HL-60 (cell line): ENCODE measurements around the gene NMNAT2.

Experiments
- GABPA ChIP-seq: IDR thresholded peaks from 2 replicates; pipeline ENCODE4 v1.6.1; 2012; ENCODE audit warnings: low read depth
- POLR2AphosphoS5 ChIP-seq: IDR thresholded peaks from 2 replicates; pipeline ENCODE4 v1.6.1; 2012; ENCODE audit warnings: low read depth
- TF ChIP-seq, protein P1 (sequence below): IDR thresholded peaks from one replicate; pipeline ENCODE4 v1.5.1; 2011; ENCODE audit warnings: low read length, control low read depth, inconsistent platforms; ENCODE audit not compliant: insufficient read depth

DNA sequence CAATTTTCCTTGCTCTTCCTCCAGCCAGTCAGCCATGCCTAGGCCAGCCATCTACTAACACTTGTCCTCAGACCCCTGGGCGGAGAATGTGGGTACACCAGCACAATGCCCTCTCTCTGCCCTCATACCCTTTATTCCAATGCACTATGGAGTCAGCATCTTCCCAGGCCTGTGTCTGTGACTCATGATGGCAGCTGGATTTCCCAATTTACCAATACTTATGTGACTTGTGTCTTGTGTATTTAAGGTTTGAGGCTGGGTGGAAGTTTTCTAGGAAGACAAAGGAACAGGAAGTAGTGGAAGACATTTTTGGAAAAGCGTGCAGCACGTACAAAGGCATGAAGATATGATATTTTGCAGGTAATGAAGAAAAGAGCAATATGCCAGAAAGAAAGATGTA lies 114.3 kb downstream of the NMNAT2 start:
- TF ChIP-seq, protein P1, sequence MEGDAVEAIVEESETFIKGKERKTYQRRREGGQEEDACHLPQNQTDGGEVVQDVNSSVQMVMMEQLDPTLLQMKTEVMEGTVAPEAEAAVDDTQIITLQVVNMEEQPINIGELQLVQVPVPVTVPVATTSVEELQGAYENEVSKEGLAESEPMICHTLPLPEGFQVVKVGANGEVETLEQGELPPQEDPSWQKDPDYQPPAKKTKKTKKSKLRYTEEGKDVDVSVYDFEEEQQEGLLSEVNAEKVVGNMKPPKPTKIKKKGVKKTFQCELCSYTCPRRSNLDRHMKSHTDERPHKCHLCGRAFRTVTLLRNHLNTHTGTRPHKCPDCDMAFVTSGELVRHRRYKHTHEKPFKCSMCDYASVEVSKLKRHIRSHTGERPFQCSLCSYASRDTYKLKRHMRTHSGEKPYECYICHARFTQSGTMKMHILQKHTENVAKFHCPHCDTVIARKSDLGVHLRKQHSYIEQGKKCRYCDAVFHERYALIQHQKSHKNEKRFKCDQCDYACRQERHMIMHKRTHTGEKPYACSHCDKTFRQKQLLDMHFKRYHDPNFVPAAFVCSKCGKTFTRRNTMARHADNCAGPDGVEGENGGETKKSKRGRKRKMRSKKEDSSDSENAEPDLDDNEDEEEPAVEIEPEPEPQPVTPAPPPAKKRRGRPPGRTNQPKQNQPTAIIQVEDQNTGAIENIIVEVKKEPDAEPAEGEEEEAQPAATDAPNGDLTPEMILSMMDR, result no peak
- TF ChIP-seq GABPA (no peak), POLR2AphosphoS5 (no peak)
